Measurements from ENCODE around the gene LGI4.

The LGI4 gene

GRCh38 chr19:35093941-35094647 lies 40.8 kb downstream of the LGI4 start:
- no peak for DNase-seq (ENCODE audit: low spot score)
- in situ Hi-C loops (cut with MboI; ENCODE audit: low pct_unique_long_range_greater_than_20kb, low sequenced_read_pairs, unreplicated experiment), result no loop called here
- TF ChIP-seq CTCF (IDR thresholded peaks at IDR 0.05; ENCODE audit: extremely low read depth, insufficient read depth, missing control alignments), result no peak

- no peak for TF ChIP-seq CTCF (IDR thresholded peaks at IDR 0.05; ENCODE audit: extremely low read depth, insufficient read depth, missing control alignments)
- in situ Hi-C loops (cut with MboI; ENCODE audit: low pct_unique_long_range_greater_than_20kb, low sequenced_read_pairs, unreplicated experiment), result no loop called here
- no peak for DNase-seq (ENCODE audit: low spot score)
Observed at GRCh38 chr19:35093430-35093829, 41.4 kb downstream of the LGI4 start.

- in situ Hi-C loops (cut with MboI; ENCODE audit: low pct_unique_long_range_greater_than_20kb, low sequenced_read_pairs, unreplicated experiment), result no loop called here
- DNase-seq (ENCODE audit: low spot score), result peak; percentile 85
- TF ChIP-seq CTCF (IDR thresholded peaks at IDR 0.05; ENCODE audit: extremely low read depth, insufficient read depth, missing control alignments), result peak; percentile 64
Observed at GRCh38 chr19:35090506-35091214, 44.2 kb downstream of the LGI4 start.

GRCh38 chr19:35090160-35090505 lies 44.7 kb downstream of the LGI4 start:
- in situ Hi-C loops (cut with MboI; ENCODE audit: low pct_unique_long_range_greater_than_20kb, low sequenced_read_pairs, unreplicated experiment), result no loop called here
- no peak for TF ChIP-seq CTCF (IDR thresholded peaks at IDR 0.05; ENCODE audit: extremely low read depth, insufficient read depth, missing control alignments)
- DNase-seq (ENCODE audit: low spot score), result no peak

GRCh38 chr19:35089554-35089953 lies 45.3 kb downstream of the LGI4 start:
- no peak for TF ChIP-seq CTCF (IDR thresholded peaks at IDR 0.05; ENCODE audit: extremely low read depth, insufficient read depth, missing control alignments)
- in situ Hi-C loops (cut with MboI; ENCODE audit: low pct_unique_long_range_greater_than_20kb, low sequenced_read_pairs, unreplicated experiment), result no loop called here
- DNase-seq (ENCODE audit: low spot score), result no peak

- in situ Hi-C loops (cut with MboI; ENCODE audit: low pct_unique_long_range_greater_than_20kb, low sequenced_read_pairs, unreplicated experiment), result no loop called here
- no peak for DNase-seq (ENCODE audit: low spot score)
- no peak for TF ChIP-seq CTCF (IDR thresholded peaks at IDR 0.05; ENCODE audit: extremely low read depth, insufficient read depth, missing control alignments)
Observed at GRCh38 chr19:35088131-35088913, 46.5 kb downstream of the LGI4 start.
